Posterior cingulate gyrus (tissue), 11 donors: ENCODE measurements around the gene FLNB.
"Not testable (repeated sequence)": the region's sequence is repeated elsewhere in the genome, so short reads cannot be mapped to it uniquely, and the experiment has no call there.

Source experiments
- DNase-seq, 10 donors: peaks; one replicate each; pipeline versions ENCODE4 v3.0.0 to v3.0.0-alpha.2; 2020 to 2021; ENCODE audit warnings: mixed read lengths in 3 of 10
- intact Hi-C: fragments of 100-400 bp; cut with DNase I; formaldehyde crosslinking; loops from one replicate; pipeline ENCODE4 v1.15.1; 2023

Gene FLNB

DNA sequence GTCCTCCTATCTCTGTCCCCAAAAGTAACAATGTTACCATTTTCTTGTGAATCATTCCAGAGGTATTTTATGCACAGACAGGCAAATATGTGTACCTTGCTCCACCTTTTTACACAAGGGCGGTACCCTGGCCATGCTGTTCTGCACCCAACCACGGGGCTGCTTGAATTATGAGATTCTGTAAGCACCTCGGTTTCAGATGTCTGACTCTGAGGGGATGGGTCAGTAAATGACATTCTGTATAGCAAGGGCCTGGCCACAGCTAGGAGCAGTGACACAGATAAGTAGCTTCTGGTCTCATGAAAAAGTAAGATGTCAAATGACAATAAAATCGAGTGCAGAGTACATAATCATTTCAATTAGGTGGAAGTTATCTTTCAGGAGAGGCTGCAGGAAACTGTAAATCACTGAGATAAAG is 30.4 kb upstream of the FLNB start:
- intact Hi-C loops, result no loop called here
- no peak for DNase-seq

DNA sequence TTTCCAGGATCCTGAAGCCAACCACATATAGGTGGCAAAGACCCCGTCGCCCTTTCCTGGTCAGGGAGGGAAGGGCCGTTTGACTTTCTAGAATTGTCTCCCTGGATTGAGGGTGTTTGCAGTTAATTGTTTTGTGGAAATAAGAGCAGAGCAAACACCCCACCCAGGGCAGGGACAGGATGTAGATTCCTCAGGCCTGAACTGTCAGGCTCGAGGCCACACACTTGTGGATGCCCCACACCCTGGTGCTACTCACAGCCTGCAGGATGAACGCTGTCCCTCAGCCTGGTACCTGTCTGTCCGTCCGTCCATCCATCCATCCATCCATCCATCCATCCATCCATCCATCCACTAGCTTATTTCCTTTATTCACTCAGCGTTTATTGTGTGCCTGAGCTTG is 29.9 kb upstream of the FLNB start:
- DNase-seq, result no peak
- intact Hi-C loops, result no loop called here

DNA sequence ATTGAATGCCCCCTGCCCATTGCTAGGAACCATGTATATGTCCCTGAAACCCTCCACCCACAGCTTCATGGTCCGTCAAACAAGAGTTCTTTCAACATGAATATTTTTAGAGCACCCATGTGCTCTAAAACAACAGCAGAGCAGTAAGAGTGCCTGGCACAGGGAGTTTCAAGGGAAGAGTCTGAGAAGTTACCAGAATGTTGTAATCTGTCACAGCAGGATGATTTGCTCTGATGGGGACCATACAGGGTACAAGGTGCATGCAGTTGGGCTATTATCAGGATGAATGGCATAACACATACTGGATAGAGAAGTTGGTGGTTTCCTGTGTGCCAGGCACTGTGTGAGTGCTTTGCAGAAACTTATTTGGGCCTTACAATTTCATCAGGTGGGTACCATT is 27.8 kb upstream of the FLNB start:
- intact Hi-C loops, result no loop called here
- DNase-seq, result no peak

DNA sequence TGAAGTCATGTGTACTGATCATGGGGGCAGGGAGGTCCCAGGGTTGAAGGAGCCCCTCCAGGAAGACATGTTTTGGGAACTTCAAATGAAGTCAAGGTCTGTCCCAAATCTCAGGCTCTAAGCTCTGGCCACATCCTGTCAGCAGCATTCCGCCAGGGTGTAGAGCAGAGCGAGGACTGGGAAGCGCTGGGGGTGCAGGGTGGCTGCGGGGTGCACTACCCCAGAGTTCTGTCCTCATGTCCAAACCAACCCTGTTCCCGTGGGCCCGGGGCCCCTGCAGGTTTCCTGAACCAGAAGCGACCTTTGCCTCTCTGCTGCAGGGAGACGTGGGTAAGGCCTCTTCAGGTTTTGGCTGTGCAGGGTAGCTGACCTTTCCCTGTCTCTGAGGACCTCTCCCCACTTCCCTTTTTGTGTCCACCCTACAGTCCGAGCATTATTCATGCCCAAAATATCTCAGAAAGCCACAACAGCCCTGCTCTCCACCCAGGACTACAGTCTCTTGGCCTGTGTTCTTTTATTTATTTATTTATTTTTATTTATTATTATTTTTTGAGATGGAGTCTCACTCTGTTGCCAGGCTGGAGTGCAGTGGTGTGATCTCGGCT is 26.6 kb upstream of the FLNB start:
- DNase-seq, result peak in 1 of 10 donors; percentile 81
- intact Hi-C loops, result no loop called here

DNA sequence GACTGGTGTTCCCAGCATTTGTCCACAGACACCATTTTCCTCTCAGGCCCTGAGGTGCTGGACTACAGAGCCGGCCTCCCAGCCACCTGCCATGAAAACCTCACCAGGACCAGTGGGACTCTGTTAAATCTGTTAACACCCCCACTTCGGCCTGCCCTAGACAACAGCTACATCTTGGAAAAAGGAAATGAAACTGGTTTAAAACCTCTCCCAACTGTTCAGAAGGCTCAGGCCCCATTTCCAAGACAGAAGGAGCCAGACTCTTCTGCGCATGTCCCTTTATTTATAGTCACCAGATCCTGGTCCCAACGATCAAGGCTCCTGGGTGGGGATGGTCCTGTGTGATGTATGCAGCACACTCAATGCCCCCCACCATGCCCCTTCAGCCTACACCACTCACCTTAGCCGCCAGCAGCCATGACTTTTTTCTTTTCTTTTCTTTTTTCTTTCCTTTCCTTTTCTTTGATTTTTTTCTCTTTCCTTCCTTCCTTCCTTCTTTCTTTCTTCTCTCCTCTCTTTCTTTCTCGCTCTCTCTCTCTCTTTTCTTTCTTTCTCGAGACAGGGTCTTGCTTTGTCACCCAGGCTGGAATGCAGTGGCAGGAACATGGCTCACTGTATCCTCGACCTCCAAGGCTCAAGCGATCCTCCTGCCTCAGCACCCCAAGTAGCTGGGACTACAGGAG is 25.5 kb upstream of the FLNB start:
- peak in 1 of 10 donors; percentile 30 for DNase-seq
- intact Hi-C loops, result no loop called here

DNA sequence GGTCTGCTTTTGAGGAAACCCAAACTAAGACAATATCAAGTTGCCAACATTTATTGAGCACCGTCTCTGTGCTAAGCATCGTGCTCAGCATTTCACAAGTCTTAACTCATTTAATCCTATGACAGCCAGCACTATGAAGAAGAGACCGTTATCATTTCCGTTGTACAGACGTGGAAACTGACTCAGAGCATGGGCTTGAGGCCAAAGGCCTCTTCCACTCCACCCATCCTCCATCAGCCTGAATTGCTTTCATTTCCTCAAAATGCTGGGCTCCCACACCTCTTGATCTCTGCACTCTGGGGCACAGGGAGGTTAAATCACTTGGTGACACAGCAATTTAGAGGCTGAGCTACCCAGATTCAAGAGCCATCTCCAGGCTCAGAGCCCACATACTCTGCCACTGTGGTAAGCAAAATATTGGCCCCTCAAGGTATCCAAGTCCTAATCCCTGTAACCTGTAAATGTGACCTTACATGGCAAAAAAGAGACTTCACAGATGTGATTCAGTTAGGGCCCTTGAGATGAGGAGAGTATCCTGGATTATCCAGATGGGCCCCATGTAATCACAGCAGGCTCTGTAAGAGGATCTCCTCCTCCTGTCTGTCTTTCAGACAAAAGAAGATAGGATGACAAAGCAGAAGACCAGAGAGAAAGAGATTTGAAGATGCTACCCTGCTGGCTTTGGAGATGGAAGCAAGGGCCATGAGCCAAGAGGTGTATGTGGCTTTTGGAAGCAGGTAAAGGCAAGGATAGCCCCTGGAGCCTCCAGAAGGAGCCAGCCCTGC is 24.3 kb upstream of the FLNB start:
- intact Hi-C loops, result no loop called here
- peak in 1 of 10 donors; percentile 45 for DNase-seq

DNA sequence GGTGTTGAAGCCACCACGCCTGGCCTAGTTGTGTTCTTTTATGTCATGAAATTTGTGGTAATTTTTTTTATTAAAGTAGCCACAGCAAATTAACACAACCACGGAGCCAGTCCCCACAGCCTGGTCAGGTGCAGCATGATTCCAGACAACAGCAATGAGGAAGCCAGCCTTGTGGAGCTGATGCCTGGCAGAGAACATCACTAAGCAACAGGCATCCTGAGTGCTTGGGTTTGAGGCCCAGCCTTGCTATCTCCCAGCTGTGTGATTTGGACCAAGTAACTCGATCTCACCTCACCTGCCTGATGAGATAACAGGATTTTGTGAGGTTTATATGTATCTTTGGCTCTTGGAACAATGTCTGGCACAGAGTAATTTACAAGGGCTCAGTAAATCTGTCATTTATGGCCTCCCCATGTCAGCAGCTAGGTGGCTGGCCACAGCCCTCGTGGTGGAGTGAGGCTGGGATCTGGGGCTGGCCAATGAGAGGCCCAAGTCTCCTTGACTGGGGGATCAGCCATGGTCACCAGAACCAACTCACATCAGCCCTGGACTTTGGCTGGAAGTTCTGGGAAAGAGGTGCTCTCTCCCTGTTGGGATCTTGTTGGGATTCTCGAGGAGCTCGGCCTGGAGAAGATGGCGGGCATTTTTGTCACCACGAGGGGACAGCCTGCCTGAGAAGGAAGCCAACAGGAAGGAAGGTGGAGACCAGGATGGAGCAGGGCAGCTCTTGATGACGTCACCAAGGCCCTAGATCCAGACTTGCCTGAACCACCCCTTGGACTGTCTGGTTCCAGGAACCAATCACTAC is 22.8 kb upstream of the FLNB start:
- intact Hi-C loops, result no loop called here
- peak in 1 of 10 donors; percentile 24 for DNase-seq

DNA sequence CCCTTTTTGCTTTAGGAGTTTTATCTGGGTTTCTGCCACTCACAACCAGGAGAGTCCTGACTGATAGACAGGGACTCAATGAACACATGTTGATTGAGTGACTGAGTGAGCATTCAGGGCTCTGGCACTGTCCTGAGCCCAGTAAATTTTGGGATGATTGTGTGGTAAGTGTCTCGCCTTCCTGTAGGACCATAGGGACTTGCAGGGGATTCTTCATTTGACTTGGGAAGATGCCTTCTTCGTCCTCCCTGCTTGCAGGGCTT is 22.3 kb upstream of the FLNB start:
- DNase-seq, result no peak
- intact Hi-C loops, result no loop called here

DNA sequence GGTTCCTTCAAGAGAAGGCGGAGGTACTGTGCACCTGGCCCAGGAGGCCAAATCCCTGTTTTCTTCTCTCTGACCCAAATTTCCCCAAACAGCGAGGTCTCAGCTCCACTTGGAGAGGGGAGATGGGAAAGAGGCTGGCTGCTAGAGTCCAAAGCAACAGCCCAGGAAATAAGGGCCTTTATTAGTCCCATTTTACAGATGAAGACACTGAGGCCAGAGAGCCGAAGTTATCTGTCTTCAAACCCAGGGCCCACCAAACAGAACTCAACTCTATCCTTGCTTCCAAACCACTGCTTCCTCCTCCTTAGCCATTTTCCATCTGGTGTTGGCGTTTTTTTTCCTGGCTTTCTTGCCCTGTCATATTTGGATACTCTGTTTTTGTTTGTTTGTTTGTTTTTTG is 22.0 kb upstream of the FLNB start:
- intact Hi-C loops, result no loop called here
- peak in 1 of 10 donors; percentile 2 for DNase-seq

DNA sequence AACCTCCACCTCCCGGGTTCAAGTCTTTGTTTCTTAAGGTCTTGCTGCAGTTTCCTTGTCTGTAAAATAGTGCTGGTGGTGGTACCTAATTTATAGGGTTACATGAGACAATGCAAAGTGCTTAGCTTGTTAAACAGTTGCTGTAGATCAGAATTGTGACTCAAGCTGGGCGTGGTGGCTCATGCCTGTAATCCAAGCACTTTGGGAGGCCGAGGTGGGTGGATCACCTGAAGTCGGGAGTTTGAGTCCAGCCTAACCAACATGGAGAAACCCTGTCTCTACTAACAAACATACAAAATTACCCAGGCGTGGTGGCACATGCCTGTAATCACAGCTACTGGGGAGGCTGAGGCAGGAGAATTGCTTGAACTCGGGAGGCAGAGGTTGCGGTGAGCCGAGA is 19.0 kb upstream of the FLNB start:
- intact Hi-C loops, result not testable (repeated sequence)
- peak in 1 of 10 donors; percentile 2 for DNase-seq

DNA sequence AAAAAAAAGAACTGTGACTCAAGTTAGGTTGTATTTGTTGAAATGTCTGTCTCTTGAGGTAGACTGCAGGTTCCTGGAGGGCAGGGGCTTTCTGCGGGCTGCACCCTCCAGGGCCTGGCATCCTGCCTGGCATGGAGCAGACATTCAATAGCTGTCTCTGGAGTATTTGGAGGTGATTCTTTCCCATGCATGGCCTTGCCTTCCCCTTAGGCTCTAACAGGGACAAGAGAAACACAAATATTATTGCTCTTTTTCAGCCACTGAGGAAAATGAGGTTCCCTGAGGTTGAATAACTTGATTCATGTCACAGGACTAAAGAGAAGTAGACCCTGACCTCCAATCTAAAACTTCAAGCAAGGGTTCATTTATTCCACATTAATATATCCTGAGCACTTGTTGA is 18.6 kb upstream of the FLNB start:
- intact Hi-C loops, result no loop called here
- no peak for DNase-seq

DNA sequence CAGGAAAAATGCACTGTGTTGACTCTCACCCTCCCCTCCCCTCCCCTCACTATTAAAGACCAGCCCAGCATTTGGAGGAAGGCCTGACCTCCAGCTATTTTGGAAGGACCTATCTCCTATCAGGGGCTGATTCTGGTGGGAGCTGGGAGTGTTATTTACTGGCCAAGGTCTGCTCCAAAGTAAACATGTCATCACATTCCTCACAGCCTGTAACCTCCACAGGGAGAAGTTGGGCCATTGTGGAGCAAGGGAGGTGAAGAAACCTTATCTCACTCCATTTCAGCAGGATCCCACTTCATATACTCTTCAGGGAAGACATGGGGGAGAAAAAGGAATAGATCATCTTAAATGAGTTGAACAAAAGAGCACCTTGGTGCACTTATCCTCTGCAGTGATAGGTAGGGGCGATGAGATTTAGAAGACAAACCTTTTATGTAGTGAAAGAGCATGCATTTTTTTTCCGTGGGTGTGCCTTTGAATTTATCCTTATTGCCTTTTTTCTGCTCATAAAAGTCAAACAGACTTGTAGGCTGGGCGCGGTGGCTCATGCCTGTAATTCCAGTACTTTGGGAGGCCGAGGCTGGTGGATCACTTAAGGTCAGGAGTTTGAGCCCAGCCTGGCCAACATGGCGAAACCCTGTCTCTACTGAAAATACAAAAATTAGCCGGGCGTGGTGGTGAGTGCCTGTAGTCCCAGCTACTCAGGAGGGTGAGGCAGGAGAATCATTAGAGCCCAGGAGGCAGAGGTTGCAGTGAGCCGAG is 15.6 kb upstream of the FLNB start:
- intact Hi-C loops, result no loop called here
- DNase-seq, result peak in 2 of 10 donors; percentile 37 to 52

DNA sequence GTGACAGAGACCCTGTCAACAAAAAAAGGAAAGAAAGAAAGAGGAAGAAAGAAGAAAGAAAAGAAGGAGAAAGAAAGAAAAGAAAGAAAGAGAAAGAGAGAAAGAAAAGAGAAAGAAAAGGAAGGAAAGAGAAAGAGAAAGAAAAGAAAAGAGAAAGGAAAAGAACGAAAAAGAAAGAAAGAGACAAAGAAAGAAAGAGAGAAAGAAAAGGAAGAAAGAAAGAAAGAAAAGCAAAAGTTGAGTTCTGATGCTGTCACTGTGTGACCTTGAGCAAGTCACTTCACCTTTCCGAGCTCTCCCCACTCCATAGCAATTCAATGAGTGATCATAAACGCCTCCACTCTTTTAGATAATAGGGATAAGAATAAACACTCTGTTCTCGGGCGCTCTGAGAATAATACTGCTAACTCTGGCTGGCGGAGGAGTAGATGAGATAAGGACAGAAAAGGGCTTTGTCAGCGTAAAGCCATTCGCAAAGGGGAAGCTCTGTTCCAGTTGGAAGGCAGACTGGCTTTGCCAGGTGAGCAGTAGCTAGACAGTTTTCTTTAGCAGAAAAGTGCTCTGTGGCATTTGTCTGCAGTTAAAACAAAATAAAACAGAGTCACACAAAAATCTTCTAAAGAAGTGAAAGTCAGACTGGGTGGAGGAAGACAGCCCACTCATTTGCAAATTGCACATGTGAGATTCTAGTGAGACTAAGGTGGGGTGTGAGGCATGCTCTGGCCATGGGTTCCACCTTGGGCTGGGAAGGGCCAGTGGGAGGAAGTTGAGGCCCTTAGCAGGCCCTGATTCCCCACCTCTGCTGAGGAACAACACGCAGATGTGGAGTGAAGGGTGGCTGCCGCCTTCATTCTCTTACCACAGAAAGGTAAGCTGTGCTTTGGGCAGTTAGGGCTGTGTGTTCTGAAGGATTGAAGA is 9.6 kb upstream of the FLNB start:
- intact Hi-C loops, result no loop called here
- peak in 2 of 10 donors; percentile 15 to 47 for DNase-seq

DNA sequence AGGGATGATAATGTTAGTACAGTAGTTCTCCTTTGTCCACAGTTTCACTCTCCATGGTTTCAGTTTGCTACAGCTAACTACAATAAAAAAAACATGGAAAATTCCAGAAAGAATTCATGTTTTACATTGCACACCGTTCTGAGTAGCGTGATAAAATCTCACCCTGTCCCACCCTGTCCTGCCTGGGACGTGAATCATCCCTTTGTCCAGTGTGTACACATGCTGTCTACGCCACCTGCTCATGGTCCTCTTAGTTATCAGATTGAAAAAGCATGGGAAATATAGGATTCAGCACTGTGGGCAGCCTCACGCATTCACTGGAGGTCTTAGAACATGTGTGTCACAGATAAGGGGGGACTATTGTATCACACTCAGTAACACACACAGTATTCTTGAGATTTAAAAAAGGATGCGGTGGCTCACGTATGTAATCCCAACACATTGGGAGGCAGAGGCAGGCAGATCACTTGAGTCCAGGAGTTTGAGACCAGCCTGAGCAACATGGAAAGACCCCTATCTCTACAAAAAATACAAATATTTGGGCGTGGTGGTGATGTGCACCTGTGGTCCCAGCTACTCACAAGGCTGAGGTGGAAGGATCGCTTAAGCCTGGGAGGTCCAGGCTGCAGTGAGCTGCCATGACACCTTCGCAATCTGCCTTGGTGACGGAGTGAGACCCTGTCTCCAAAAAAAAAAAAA is 8.7 kb upstream of the FLNB start:
- DNase-seq, result peak in 2 of 10 donors; percentile 1 to 2
- intact Hi-C loops, result loop anchor here (10.0 kb wide), 1 partner anchor 305 kb away; the partner anchor contains the start of genes HTD2 and RPP14

DNA sequence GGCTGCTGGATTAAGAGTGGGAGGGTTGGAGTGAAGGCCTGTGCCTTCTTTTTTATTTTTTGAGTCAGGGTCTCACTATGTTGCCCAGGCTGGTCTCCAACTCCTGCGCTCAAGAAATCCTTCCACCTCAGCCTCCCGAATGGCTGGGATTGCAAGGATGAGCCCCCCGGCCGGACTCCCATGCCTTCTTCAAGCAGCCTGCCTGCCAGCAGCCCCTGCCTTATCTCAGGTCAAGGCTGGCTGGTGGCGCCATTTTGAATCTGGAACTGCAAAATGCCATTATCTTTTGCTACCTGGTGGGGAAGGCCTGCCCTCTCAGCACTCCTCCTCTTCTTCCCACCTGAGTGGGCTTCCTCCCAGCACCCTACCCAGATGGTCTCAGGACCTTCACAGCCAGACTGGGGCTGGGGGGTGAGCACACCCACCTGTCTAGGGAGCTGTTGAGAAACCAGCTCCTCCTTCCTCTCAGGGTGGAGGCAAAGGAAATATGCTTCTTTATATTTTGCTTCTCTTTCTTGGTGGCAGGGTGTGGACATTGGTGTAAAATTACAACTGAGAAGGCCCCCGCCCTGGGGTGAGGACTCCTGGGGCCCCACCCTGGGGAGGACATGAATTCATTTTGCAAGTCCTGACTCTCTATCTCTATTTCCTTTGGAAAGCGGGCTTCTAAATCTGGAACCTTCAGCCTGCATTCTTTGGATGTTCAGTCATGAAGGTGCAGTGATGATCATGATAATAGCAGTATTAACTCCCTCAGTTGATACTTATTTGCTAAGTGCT is 7.7 kb upstream of the FLNB start:
- DNase-seq, result peak in 3 of 10 donors; percentile 24 to 56 (median 54)
- intact Hi-C loops, result loop anchor here (10.0 kb wide), 1 partner anchor 304 kb away; the partner anchor contains the start of genes HTD2 and RPP14

DNA sequence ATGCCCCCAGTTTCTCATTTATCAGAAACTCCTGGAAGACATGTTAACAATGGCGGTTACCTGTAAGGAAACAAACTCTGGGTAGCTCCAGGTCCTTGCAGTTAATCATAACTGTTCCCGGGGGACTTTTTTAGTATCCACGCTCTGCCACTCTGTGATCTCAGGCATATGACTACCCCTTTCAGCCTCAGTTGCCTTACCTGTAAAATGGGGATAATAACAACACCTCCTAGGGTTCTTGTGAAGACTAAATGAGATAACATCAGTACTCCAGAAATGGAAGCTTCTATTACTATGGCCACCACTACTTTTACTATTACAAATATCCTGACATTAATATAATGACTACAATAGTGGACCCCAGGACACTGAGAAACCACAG is 7.1 kb upstream of the FLNB start:
- intact Hi-C loops, result loop anchor here (10.0 kb wide), 1 partner anchor 304 kb away; the partner anchor contains the start of genes HTD2 and RPP14
- DNase-seq, result no peak

DNA sequence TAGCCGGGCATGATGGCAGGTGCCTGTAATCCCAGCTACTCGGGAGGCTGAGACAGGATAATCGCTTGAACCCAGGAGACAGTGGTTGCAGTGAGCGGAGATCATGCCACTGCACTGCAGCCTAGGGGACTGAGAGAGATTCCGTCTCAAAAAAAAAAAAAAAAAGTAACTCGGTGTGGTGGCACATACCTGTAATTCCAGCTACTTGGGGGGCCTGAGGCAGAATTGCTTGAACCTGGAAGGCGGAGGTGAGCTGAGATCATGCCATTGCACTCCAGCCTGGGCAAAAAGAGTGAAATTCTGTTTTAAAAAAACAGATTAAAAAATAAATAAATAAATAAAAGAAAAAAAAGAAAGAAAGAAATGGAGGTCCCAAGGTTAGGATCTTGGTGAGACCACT is 6.2 kb upstream of the FLNB start:
- intact Hi-C loops, result loop anchor here (10.0 kb wide), 1 partner anchor 303 kb away; the partner anchor contains the start of genes HTD2 and RPP14
- peak in 1 of 10 donors; percentile 11 for DNase-seq
